Glomerular visceral epithelial cell (primary cell): Measurements from ENCODE around the gene FNDC11.
A peak's percentile ranks its signal among the peaks of the same experiment; 100 is the strongest.

Experiments used
- DNase-seq: peaks from one replicate; pipeline ENCODE4 v3.0.0-alpha.2; 2016; ENCODE audit errors: extremely low spot score

FNDC11 gene

GRCh38 chr20:63579017-63579694 is 25.2 kb downstream of the FNDC11 start:
- DNase-seq = no peak

- DNase-seq = peak; percentile 78
These were observed 27.0 kb downstream of the FNDC11 start for GRCh38 chr20:63580796-63581461.

GRCh38 chr20:63582382-63583063 is 28.6 kb downstream of the FNDC11 start:
- DNase-seq = no peak

GRCh38 chr20:63585616-63586565 is 31.9 kb downstream of the FNDC11 start:
- no peak for DNase-seq

- no peak for DNase-seq
These were observed 32.8 kb downstream of the FNDC11 start for GRCh38 chr20:63586797-63587196.

GRCh38 chr20:63587256-63587655 is 33.3 kb downstream of the FNDC11 start:
- DNase-seq = no peak

GRCh38 chr20:63587776-63588591 is 34.0 kb downstream of the FNDC11 start:
- no peak for DNase-seq

GRCh38 chr20:63588641-63589041 is 34.7 kb downstream of the FNDC11 start:
- DNase-seq = no peak

- DNase-seq = no peak
These were observed 35.6 kb downstream of the FNDC11 start for GRCh38 chr20:63589261-63590217.

GRCh38 chr20:63590218-63591146 is 36.5 kb downstream of the FNDC11 start:
- no peak for DNase-seq

GRCh38 chr20:63591147-63591533 is 37.2 kb downstream of the FNDC11 start:
- DNase-seq = no peak

- no peak for DNase-seq
These were observed 37.9 kb downstream of the FNDC11 start for GRCh38 chr20:63591786-63592355.

GRCh38 chr20:63592661-63593060 is 38.7 kb downstream of the FNDC11 start:
- DNase-seq = no peak

GRCh38 chr20:63594043-63594561 is 40.1 kb downstream of the FNDC11 start:
- DNase-seq = no peak

- DNase-seq = no peak
These were observed 41.6 kb downstream of the FNDC11 start for GRCh38 chr20:63595416-63596127.

- DNase-seq = no peak
These were observed 42.5 kb downstream of the FNDC11 start for GRCh38 chr20:63596423-63596822.
